Karpas-422 (cell line): ENCODE data around the gene RAPGEF3. TPM values are rescaled to one million over a fixed set of nuclear protein-coding genes. Genes with fewer than 3 reads are reported as not detected.

Source experiments
- DNase-seq: peaks from one replicate; pipeline ENCODE4 v3.0.0-alpha.2; 2015
- H2AFZ ChIP-seq: fragments of 200-600 bp; sonication (generic); 2 replicates; pipeline ENCODE4 v1.6.1; 2014; ENCODE audit warnings: antibody characterized with exemption, low read length, mixed read lengths
- H3K27ac ChIP-seq: fragments of 200-600 bp; sonication (generic); 2 replicates; pipeline ENCODE4 v1.5.1; 2014; ENCODE audit warnings: mild to moderate bottlenecking, low read length, moderate library complexity
- H3K27me3 ChIP-seq: fragments of 200-600 bp; sonication (generic); 2 replicates; pipeline ENCODE4 v1.6.1; 2014; ENCODE audit warnings: low read length, mixed read lengths
- H3K36me3 ChIP-seq: fragments of 200-600 bp; sonication (generic); 2 replicates; pipeline ENCODE4 v1.6.1; 2014; ENCODE audit warnings: low read length, mixed read lengths; ENCODE audit not compliant: insufficient read depth
- H3K4me1 ChIP-seq: fragments of 200-600 bp; sonication (generic); 2 replicates; pipeline ENCODE4 v1.6.1; 2014; ENCODE audit warnings: mild to moderate bottlenecking, low read length, mixed read lengths
- H3K4me2 ChIP-seq: fragments of 200-600 bp; sonication (generic); 2 replicates; pipeline ENCODE4 v1.6.1; 2014; ENCODE audit warnings: low read length, low read depth, mild to moderate bottlenecking; ENCODE audit not compliant: poor library complexity, severe bottlenecking
- H3K4me3 ChIP-seq: fragments of 200-600 bp; sonication (generic); 2 replicates; pipeline ENCODE4 v1.5.1; 2014; ENCODE audit warnings: mild to moderate bottlenecking, antibody characterized with exemption, low read length, mixed read lengths
- H3K79me2 ChIP-seq: fragments of 200-600 bp; sonication (generic); 2 replicates; pipeline ENCODE4 v1.6.1; 2014; ENCODE audit warnings: mild to moderate bottlenecking, low read length, mixed read lengths
- H3K9ac ChIP-seq: fragments of 200-600 bp; sonication (generic); 2 replicates; pipeline ENCODE4 v1.6.0; 2014; ENCODE audit warnings: low read length
- H3K9me2 ChIP-seq: fragments of 200-600 bp; sonication (generic), shearing (Covaris generic); replicated peaks from 2 replicates; pipeline ENCODE4 v1.6.0; 2014; ENCODE audit warnings: mild to moderate bottlenecking, low read length, moderate library complexity; ENCODE audit not compliant: insufficient read depth
- H3K9me3 ChIP-seq: fragments of 300-700, 200-600 bp; sonication (generic); 2 replicates; pipeline ENCODE4 v1.6.1; 2014; ENCODE audit warnings: low read length, mixed read lengths
- H4K20me1 ChIP-seq: fragments of 200-600 bp; sonication (generic); 2 replicates; pipeline ENCODE4 v1.6.1; 2014; ENCODE audit warnings: mild to moderate bottlenecking, antibody characterized with exemption, low read length, low read depth; ENCODE audit not compliant: insufficient read depth
- total RNA-seq: library from RNA; depleted of rRNA; stranded (reverse); fragments of >200 nt; shearing (Covaris generic); gene quantifications from 2 replicates; pipeline ENCODE4 v1.2.3, GENCODE V29; 2014; ENCODE audit warnings: low replicate concordance

The RAPGEF3 gene
- total RNA-seq, 1 experiment from 2014 or later, result 4.4 TPM

DNA sequence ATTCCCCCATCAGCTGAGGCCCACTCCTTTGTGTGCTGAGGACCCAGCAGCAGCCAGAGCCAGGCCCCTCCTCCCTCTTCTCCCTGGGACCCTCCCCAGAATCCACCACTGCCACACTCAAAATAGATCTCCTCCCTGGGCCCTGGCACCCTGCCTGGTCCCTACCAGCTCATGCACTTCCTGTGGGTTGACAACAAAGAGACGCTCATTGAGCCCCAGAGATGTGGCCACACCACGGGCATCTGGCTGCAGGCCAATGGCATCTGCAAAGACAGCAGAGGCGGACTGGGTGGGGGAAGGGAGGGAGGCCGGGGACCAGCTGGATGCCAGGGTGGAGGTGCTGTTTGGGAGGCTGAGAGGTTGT, 17.4 kb downstream of the RAPGEF3 start:
- H3K27me3 ChIP-seq, result no peaks in the 10 kb centered on the region
- H3K4me1 ChIP-seq, result peaks cover 51% of the 10 kb centered on the region
- H3K9ac ChIP-seq, result peak overlapping the region; percentile 91
- DNase-seq, result peak; percentile 93
- no peaks in the 10 kb centered on the region for H3K36me3 ChIP-seq
- H3K79me2 ChIP-seq, result no peaks in the 10 kb centered on the region
- peak overlapping the region; percentile 96 for H3K27ac ChIP-seq
- no peaks in the 10 kb centered on the region for H3K9me3 ChIP-seq
- 0 out of 2 replicates have a peak, but pooled peaks cover 8% of the 10 kb centered on the region for H4K20me1 ChIP-seq
- H3K9me2 ChIP-seq, result no peaks in the 10 kb centered on the region
- no peak overlapping the region for H2AFZ ChIP-seq
- peak overlapping the region; percentile 96 for H3K4me2 ChIP-seq
- H3K4me3 ChIP-seq, result peak overlapping the region; percentile 77

DNA sequence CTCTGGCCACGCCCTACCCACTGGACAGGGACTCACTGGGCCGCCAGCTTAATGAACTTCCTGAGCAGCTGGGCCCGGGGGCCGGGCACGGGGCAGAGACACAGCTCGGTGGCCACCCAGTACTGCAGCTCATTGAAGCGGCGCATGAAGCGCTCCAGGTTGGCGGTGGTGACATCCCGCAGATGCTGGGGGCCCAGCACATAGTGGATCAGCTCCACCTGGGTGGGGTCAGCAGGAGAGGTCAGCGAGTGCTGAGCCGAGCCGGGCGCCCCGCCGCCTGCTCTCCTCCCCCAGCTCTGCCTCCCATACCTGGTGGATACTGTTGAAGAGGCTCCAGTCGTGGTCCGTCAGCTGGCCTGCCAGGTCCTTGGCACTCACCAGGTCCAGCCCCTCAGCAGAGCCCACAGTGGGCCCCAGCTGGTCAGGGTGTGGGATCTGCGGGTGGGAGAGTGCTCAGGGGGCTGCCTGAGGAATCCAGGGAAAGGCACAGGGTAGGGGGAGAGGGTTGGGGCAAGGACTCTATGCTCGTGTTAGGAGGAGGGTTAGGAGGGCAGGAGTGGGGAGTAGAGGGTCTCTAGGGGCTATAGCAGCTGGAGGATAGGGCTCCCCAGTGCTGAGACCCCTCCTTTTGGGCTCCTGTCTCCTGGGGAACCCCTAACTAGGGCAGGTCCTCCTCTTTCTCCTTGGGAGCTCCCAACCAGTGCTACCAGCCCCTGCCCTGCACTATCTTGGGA, 17.9 kb downstream of the RAPGEF3 start:
- no peaks in the 10 kb centered on the region for H3K36me3 ChIP-seq
- peak overlapping the region; percentile 77 for H3K4me3 ChIP-seq
- no peaks in the 10 kb centered on the region for H3K27me3 ChIP-seq
- no peak overlapping the region for H2AFZ ChIP-seq
- H3K9me3 ChIP-seq, result no peaks in the 10 kb centered on the region
- peak overlapping the region; percentile 96 for H3K4me2 ChIP-seq
- H3K79me2 ChIP-seq, result no peaks in the 10 kb centered on the region
- peaks cover 50% of the 10 kb centered on the region for H3K4me1 ChIP-seq
- no peaks in the 10 kb centered on the region for H3K9me2 ChIP-seq
- peak; percentile 86 for DNase-seq
- peak overlapping the region; percentile 91 for H3K9ac ChIP-seq
- H4K20me1 ChIP-seq, result 0 out of 2 replicates have a peak, but pooled peaks cover 8% of the 10 kb centered on the region
- peak overlapping the region; percentile 96 for H3K27ac ChIP-seq

DNA sequence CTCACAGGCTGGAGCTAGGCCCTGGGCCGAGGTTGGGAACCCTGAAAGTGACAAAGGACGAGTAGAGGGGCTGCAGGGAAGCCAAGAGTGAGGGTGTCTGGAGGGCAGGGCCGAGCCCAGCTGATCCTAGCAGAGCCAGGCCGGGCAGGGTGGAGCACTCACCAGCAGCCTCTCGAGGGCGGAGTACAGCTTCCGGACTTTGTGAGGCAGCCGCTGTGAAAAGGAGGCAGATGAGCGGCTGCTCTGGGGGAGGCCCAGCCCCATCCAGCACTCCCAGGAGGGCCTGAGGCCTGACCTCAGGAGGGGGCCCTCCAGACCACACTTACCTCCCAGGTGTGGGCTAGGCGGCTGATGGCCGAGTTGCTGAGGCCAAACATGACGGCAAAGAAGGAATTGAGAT, 18.7 kb downstream of the RAPGEF3 start:
- no peaks in the 10 kb centered on the region for H3K36me3 ChIP-seq
- H3K9me2 ChIP-seq, result no peaks in the 10 kb centered on the region
- DNase-seq, result peak; percentile 91
- peaks cover 51% of the 10 kb centered on the region for H3K4me1 ChIP-seq
- H2AFZ ChIP-seq, result no peak overlapping the region
- 0 out of 2 replicates have a peak, but pooled peaks cover 8% of the 10 kb centered on the region for H4K20me1 ChIP-seq
- H3K79me2 ChIP-seq, result no peaks in the 10 kb centered on the region
- peak overlapping the region; percentile 77 for H3K4me3 ChIP-seq
- H3K9ac ChIP-seq, result peak overlapping the region; percentile 91
- H3K9me3 ChIP-seq, result no peaks in the 10 kb centered on the region
- H3K27ac ChIP-seq, result peak overlapping the region; percentile 96
- H3K4me2 ChIP-seq, result peak overlapping the region; percentile 96
- no peaks in the 10 kb centered on the region for H3K27me3 ChIP-seq

DNA sequence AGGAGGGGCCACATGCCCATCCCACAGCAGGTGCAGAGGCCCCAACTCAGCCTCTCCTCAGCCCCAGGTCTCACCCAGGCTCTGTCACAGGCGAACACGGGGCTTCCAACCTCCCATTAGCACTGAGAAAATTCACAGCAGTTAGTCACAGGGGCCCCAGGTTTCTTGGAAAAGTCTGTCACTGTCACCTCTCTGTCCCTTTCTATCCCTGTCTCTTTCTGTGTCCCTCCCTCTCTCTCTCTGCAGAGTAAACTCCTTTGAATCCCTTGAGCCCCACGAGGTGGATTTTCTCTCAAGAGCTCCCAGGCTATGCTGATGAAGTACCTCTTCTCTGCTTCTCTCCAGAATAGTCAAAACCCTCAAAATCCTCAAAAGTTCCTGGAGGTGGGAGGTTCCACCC, 19.4 kb downstream of the RAPGEF3 start:
- DNase-seq, result no peak
- H3K9me3 ChIP-seq, result no peaks in the 10 kb centered on the region
- no peaks in the 10 kb centered on the region for H3K79me2 ChIP-seq
- peak overlapping the region; percentile 96 for H3K27ac ChIP-seq
- H3K9ac ChIP-seq, result peak overlapping the region; percentile 91
- 0 out of 2 replicates have a peak, but pooled peaks cover 8% of the 10 kb centered on the region for H4K20me1 ChIP-seq
- H3K9me2 ChIP-seq, result no peaks in the 10 kb centered on the region
- peak overlapping the region; percentile 96 for H3K4me2 ChIP-seq
- peaks cover 58% of the 10 kb centered on the region for H3K4me1 ChIP-seq
- H2AFZ ChIP-seq, result no peak overlapping the region
- H3K4me3 ChIP-seq, result peak overlapping the region; percentile 77
- H3K36me3 ChIP-seq, result no peaks in the 10 kb centered on the region
- H3K27me3 ChIP-seq, result no peaks in the 10 kb centered on the region

DNA sequence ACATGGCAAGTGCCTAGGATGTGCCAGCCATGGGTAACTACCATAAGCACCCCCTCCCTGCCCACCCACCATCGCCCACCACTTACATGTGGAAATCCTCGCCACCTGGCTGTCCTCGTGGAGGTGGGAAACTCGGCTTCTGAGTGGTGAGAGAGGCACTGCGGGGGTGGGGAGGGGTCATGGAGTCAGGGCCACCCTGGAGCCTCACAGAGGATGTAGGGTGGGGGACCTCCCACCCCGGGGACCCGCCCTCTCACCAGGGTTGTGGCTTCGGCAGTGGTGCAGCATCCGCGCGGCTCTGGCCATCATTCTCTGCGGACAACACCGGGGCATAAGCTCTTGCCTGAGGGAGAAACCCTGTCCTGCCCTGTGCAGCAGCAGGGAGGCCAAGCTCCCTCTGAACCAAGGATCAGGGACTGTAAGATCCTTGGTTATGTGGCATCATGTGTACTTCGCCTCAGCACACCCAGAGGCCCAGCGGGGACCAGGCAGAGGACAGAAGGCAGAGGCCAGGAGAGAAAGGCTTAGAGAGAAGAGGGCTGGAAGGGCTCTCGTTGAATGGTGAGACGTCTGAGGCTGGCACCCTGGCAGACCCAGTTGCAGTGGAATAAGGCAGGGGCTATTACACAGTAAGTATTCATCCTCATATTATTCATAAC, 20.6 kb downstream of the RAPGEF3 start:
- 0 out of 2 replicates have a peak, but pooled peaks cover 7% of the 10 kb centered on the region for H4K20me1 ChIP-seq
- no peaks in the 10 kb centered on the region for H3K9me2 ChIP-seq
- H3K27me3 ChIP-seq, result no peaks in the 10 kb centered on the region
- peak overlapping the region; percentile 96 for H3K27ac ChIP-seq
- no peak overlapping the region for H2AFZ ChIP-seq
- no peaks in the 10 kb centered on the region for H3K79me2 ChIP-seq
- H3K9me3 ChIP-seq, result no peaks in the 10 kb centered on the region
- H3K4me3 ChIP-seq, result no peak overlapping the region
- DNase-seq, result no peak
- peak overlapping the region; percentile 91; the same call in 1 of the 2 replicates for H3K9ac ChIP-seq
- H3K36me3 ChIP-seq, result no peaks in the 10 kb centered on the region
- no peak overlapping the region for H3K4me2 ChIP-seq
- peaks cover 52% of the 10 kb centered on the region for H3K4me1 ChIP-seq

DNA sequence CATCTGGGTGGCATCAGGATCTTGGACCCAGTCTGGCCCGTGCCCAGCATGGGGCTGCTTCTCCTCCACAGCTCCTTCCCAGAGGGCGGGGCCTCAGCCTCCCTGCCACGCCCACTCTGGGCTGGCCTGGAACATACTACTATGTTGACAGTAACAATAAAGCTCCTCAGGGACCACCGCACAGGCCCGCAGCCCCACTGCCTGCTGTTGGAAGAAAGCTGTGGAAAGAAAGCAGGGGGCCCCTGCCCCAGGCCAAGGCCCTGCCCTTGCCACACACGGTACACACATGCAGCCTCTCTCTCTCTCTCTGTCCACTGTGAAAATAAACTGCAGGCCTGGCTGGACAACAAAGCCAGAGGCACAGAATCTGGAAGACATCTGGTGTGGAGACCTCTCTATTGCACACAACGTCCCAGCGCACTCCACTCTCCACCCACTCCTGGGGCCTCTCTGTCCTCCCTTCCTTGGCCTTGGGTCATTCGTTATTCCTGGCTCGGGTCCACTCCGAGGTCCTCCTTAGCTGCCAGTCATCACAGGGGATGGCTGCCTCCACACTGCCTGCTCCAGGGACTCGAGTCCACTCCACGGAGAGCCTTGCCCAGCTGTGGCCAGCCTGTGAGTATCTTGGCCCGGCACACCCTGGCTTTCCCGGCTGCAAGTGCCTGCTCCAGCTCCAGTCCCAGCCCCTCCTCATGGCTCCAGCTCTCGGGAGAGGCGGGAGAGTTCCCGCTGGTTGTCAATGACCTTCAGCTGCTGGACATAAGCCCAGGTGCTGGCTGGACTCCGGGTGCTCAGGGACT, 21.6 kb downstream of the RAPGEF3 start:
- Histone ChIP-seq H3K9ac (no peak overlapping the region), H3K9me2 (no peaks in the 10 kb centered on the region), H4K20me1 (no peaks in the 10 kb centered on the region), H3K36me3 (no peaks in the 10 kb centered on the region), H2AFZ (no peak overlapping the region), H3K4me2 (no peak overlapping the region), H3K79me2 (no peaks in the 10 kb centered on the region), H3K27me3 (no peaks in the 10 kb centered on the region), H3K27ac (no peak overlapping the region), H3K9me3 (no peaks in the 10 kb centered on the region), H3K4me1 (peaks cover 61% of the 10 kb centered on the region), H3K4me3 (no peak overlapping the region)
- no peak for DNase-seq

DNA sequence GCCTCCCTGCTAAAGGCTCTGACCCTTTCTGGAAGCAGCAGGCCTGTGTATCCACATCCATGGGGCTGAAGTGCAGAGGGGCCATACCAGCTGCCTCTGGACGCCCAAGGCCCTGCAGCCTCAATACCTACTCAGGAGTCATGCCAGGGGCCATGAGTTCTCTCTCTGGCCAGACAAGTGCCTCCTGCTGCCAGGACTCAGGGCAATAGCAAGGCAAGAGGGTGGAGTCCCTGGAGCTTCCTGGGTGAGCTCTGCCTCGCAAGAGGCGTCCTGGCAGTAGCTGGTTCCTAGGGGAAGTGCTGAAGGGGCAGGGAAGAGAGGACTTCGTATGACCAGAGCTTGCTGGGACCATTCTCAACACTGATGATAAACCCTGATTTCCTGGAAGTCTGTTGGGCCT, 22.5 kb downstream of the RAPGEF3 start:
- Histone ChIP-seq H4K20me1 (no peaks in the 10 kb centered on the region), H3K9ac (no peak overlapping the region), H3K9me2 (no peaks in the 10 kb centered on the region), H2AFZ (no peak overlapping the region), H3K4me3 (no peak overlapping the region), H3K27ac (no peak overlapping the region), H3K27me3 (no peaks in the 10 kb centered on the region), H3K9me3 (no peaks in the 10 kb centered on the region), H3K36me3 (no peaks in the 10 kb centered on the region), H3K79me2 (no peaks in the 10 kb centered on the region), H3K4me2 (no peak overlapping the region), H3K4me1 (peaks cover 56% of the 10 kb centered on the region)
- no peak for DNase-seq

DNA sequence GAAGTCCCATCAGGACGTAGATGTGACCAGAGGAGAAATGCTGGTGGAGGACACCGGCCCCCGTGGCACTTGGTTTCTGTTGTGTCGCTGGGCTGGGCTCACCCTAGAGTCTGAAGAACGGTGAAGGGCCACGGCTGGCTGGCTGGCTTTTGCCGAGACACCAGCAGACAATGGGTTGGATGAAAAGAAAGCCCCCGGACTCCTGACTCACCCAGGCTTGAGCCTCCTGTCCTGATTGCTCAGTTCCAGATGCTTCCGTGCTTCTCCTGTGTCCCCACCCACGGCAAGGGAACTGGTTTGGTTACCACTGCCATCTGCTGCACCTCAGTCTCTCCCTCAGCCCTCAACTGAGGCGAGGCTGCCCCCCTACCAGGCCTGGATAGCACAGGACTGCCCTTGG, 23.0 kb downstream of the RAPGEF3 start:
- Histone ChIP-seq H3K36me3 (no peaks in the 10 kb centered on the region), H3K4me1 (peaks cover 50% of the 10 kb centered on the region), H3K79me2 (no peaks in the 10 kb centered on the region), H3K4me2 (no peak overlapping the region), H3K9me2 (no peaks in the 10 kb centered on the region), H3K4me3 (no peak overlapping the region), H4K20me1 (no peaks in the 10 kb centered on the region), H3K27me3 (no peaks in the 10 kb centered on the region), H3K9me3 (no peaks in the 10 kb centered on the region), H2AFZ (no peak overlapping the region), H3K27ac (no peak overlapping the region), H3K9ac (no peak overlapping the region)
- DNase-seq, result no peak
